Natural killer cell (primary cell): Measurements from ENCODE around the gene PCDH9. TPM values are rescaled to one million over a fixed set of nuclear protein-coding genes. Genes with fewer than 3 reads are reported as not detected.

ENCODE experiments used
- ATAC-seq, 3 donors: fragments of 150-1000 bp in 2 of 3; fragments of 200-7000 bp in 1 of 3; cut with Tn5 transposase; 1 replicate in 1 of 3; 2 replicates in 2 of 3; pipeline ENCODE4 v1.10.0; 2021; ENCODE audit warnings: mild to moderate bottlenecking in 2 of 3, moderate library complexity in 2 of 3
- DNase-seq, 2 donors: peaks; one replicate each; pipeline versions ENCODE4 v3.0.0 to v3.0.0-alpha.2; 2013 to 2021; ENCODE audit warnings: mixed read lengths in 1 of 2
- H3K27ac ChIP-seq: one replicate; pipeline ENCODE4 v1.5.1; 2013; ENCODE audit warnings: mild to moderate bottlenecking, low read length
- H3K27me3 ChIP-seq: one replicate; pipeline ENCODE4 v1.6.1; 2013; ENCODE audit warnings: low read length; ENCODE audit not compliant: control insufficient read depth, insufficient read depth
- H3K36me3 ChIP-seq: one replicate; pipeline ENCODE4 v1.6.1; 2013; ENCODE audit warnings: low read length; ENCODE audit not compliant: control insufficient read depth, insufficient read depth
- H3K4me1 ChIP-seq: one replicate; pipeline ENCODE4 v1.6.1; 2013; ENCODE audit warnings: low read length; ENCODE audit not compliant: control insufficient read depth, insufficient read depth
- H3K4me3 ChIP-seq: one replicate; pipeline ENCODE4 v1.5.1; 2013; ENCODE audit warnings: low read length
- H3K9me3 ChIP-seq: one replicate; pipeline ENCODE4 v1.6.1; 2013; ENCODE audit warnings: low read length; ENCODE audit not compliant: control insufficient read depth, insufficient read depth
- H3K27ac Mint-ChIP-seq, 2 donors: one replicate each; pipeline ENCODE4 v1.8.0; 2022; ENCODE audit warnings: mild to moderate bottlenecking in 2 of 2, mixed read lengths in 2 of 2, moderate library complexity in 1 of 2
- H3K27me3 Mint-ChIP-seq, 2 donors: one replicate each; pipeline ENCODE4 v1.8.0; 2022; ENCODE audit warnings: low read depth in 2 of 2, mixed read lengths in 2 of 2
- H3K36me3 Mint-ChIP-seq: one replicate; pipeline ENCODE4 v1.8.0; 2022; ENCODE audit warnings: mixed read lengths
- H3K4me1 Mint-ChIP-seq, 2 donors: one replicate each; pipeline ENCODE4 v1.8.0; 2022; ENCODE audit warnings: mixed read lengths in 2 of 2
- H3K4me3 Mint-ChIP-seq: one replicate; pipeline ENCODE4 v1.8.0; 2022; ENCODE audit warnings: mild to moderate bottlenecking, moderate library complexity, mixed read lengths
- H3K9me3 Mint-ChIP-seq, 2 donors: one replicate each; pipeline ENCODE4 v1.8.0; 2022; ENCODE audit warnings: mixed read lengths in 2 of 2
- CTCF ChIP-seq: fragments of 200-600 bp; IDR thresholded peaks from one replicate; pipeline ENCODE4 v1.8.0; 2022; ENCODE audit warnings: antibody characterized with exemption
- WGBS: methylation state at CpG from one replicate; pipeline ENCODE4 v1.1.7; 2013; ENCODE audit warnings: missing lambda C conversion rate; ENCODE audit not compliant: insufficient coverage; 5-methylcytosine and 5-hydroxymethylcytosine counted together
- intact Hi-C: fragments of 100-400 bp; cut with micrococcal nuclease; formaldehyde crosslinking; loops from one replicate; pipeline ENCODE4 v1.14.2; 2022
- total RNA-seq, 4 donors: library from RNA; stranded (reverse); fragments of 120-200 nt in 1 of 4; gene quantifications; one replicate each; pipeline versions ENCODE4 v1.2.3 to v1.2.4, GENCODE V29; 2013 to 2022

The PCDH9 gene
- total RNA-seq, 3 donors from 2014 or later (not counting 1 experiment from before 2014, with no cell fraction given), result 0.43 to 1.5 (median 0.68) TPM

GRCh38 chr13:67226696-67227095 lies 3.4 kb downstream of the PCDH9 start:
- no peak for TF ChIP-seq CTCF
- 83% methylated on average over 6 of the region's 6 CpGs for WGBS

GRCh38 chr13:67225252-67226159 lies 4.6 kb downstream of the PCDH9 start:
- no peak overlapping the region for H3K27ac ChIP-seq
- intact Hi-C loops, result no loop called here
- no peaks in the 10 kb centered on the region for H3K9me3 ChIP-seq
- H3K27ac Mint-ChIP-seq, result no peak overlapping the region
- WGBS, result 85% methylated on average over 20 of the region's 20 CpGs
- peaks cover 9% of the 10 kb centered on the region for H3K4me1 ChIP-seq
- peaks cover 0 to 6% of the 10 kb centered on the region in 2 donors for H3K27me3 Mint-ChIP-seq
- peaks cover 6 to 7% of the 10 kb centered on the region in 2 donors for H3K4me1 Mint-ChIP-seq
- H3K9me3 Mint-ChIP-seq, result no peaks in the 10 kb centered on the region
- no peak for TF ChIP-seq CTCF
- no peaks in the 10 kb centered on the region for H3K36me3 ChIP-seq
- H3K27me3 ChIP-seq, result no peaks in the 10 kb centered on the region
- no peak overlapping the region for H3K4me3 Mint-ChIP-seq
- ATAC-seq (no peak), DNase-seq (no peak)
- H3K4me3 ChIP-seq, result no peak overlapping the region
- H3K36me3 Mint-ChIP-seq, result no peaks in the 10 kb centered on the region

More at GRCh38 chr13:67226696-67227095, 3.4 kb downstream of the PCDH9 start:
- Mint-ChIP-seq H3K9me3 (no peaks in the 10 kb centered on the region), H3K27ac (no peak overlapping the region), H3K4me1 (peaks cover 7 to 16% of the 10 kb centered on the region in 2 donors), H3K4me3 (no peak overlapping the region), H3K36me3 (no peaks in the 10 kb centered on the region), H3K27me3 (peaks cover 0 to 6% of the 10 kb centered on the region in 2 donors)
- Histone ChIP-seq H3K4me1 (peaks cover 16% of the 10 kb centered on the region), H3K4me3 (no peak overlapping the region), H3K27ac (no peak overlapping the region), H3K9me3 (no peaks in the 10 kb centered on the region), H3K27me3 (no peaks in the 10 kb centered on the region), H3K36me3 (no peaks in the 10 kb centered on the region)
- ATAC-seq (no peak), DNase-seq (no peak)
- intact Hi-C loops, result no loop called here

- no peaks in the 10 kb centered on the region for H3K27me3 ChIP-seq
- Mint-ChIP-seq H3K9me3 (no peaks in the 10 kb centered on the region), H3K4me1 (peaks cover 6 to 7% of the 10 kb centered on the region in 2 donors), H3K27me3 (peaks cover 0 to 6% of the 10 kb centered on the region in 2 donors), H3K4me3 (no peak overlapping the region), H3K36me3 (no peaks in the 10 kb centered on the region), H3K27ac (no peak overlapping the region)
- peak; percentile 45 for TF ChIP-seq CTCF
- intact Hi-C loops, result no loop called here
- WGBS, result 0% methylated on average over 6 of the region's 9 CpGs
- peak in 1 of 2 donors; percentile 80 for DNase-seq
- peaks cover under 1% of the 10 kb centered on the region for H3K4me1 ChIP-seq
- H3K4me3 ChIP-seq, result no peak overlapping the region
- H3K9me3 ChIP-seq, result no peaks in the 10 kb centered on the region
- H3K36me3 ChIP-seq, result no peaks in the 10 kb centered on the region
- ATAC-seq, result peak in 2 of 3 donors; percentile 73 to 85
- no peak overlapping the region for H3K27ac ChIP-seq
Measured at GRCh38 chr13:67224148-67224846, 5.8 kb downstream of the PCDH9 start.
